ENCODE data around the gene SNTG2. TPM values are rescaled to one million over a fixed set of nuclear protein-coding genes. Genes with fewer than 3 reads are reported as not detected.

Gene SNTG2
- total RNA-seq, 1 donor from 2014 or later, result 7.7 TPM

GRCh38 chr2:1014802-1015201 is 64.2 kb downstream of the SNTG2 start:
- DNase-seq, result no peak
- H3K4me1 Mint-ChIP-seq (ENCODE audit: low read depth, unreplicated experiment), result peaks cover 19% of the 10 kb centered on the region
- no peak overlapping the region for H3K27ac Mint-ChIP-seq (ENCODE audit: unreplicated experiment)
- no peaks in the 10 kb centered on the region for H3K27me3 Mint-ChIP-seq (ENCODE audit: unreplicated experiment)
- H3K4me3 Mint-ChIP-seq (ENCODE audit: unreplicated experiment), result no peak overlapping the region
- TF ChIP-seq CTCF (IDR thresholded peaks at IDR 0.05; ENCODE audit: partially characterized antibody, unreplicated experiment), result no peak
- peaks cover 2% of the 10 kb centered on the region for H3K9me3 Mint-ChIP-seq (ENCODE audit: unreplicated experiment)
- H3K36me3 Mint-ChIP-seq (ENCODE audit: unreplicated experiment), result peaks cover under 1% of the 10 kb centered on the region

DNA sequence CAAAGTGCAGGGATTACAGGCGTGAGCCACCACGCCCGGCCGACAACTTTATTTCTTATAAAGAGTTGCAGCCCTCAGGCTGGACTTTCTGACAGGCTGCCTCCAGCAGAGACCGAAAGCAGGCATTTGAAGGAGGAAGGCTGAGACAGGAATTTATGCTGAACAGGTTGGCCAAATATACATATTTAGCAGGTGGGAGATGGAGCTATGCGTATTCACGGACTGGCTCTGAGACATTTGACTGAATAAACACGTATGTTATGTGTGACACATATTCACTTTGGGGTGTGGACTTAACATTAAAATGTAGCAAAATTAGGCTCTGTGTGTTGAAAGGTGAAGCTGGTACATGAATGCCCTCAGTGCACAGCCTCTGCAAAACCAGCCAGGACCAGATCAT is 65.9 kb downstream of the SNTG2 start:
- H3K4me3 Mint-ChIP-seq (ENCODE audit: unreplicated experiment), result no peak overlapping the region
- DNase-seq, result no peak
- H3K27me3 Mint-ChIP-seq (ENCODE audit: unreplicated experiment), result no peaks in the 10 kb centered on the region
- H3K4me1 Mint-ChIP-seq (ENCODE audit: low read depth, unreplicated experiment), result peaks cover 13% of the 10 kb centered on the region
- no peak for TF ChIP-seq CTCF (IDR thresholded peaks at IDR 0.05; ENCODE audit: partially characterized antibody, unreplicated experiment)
- H3K36me3 Mint-ChIP-seq (ENCODE audit: unreplicated experiment), result no peaks in the 10 kb centered on the region
- H3K27ac Mint-ChIP-seq (ENCODE audit: unreplicated experiment), result no peak overlapping the region
- peaks cover 2% of the 10 kb centered on the region for H3K9me3 Mint-ChIP-seq (ENCODE audit: unreplicated experiment)

GRCh38 chr2:1017827-1018226 is 67.2 kb downstream of the SNTG2 start:
- TF ChIP-seq CTCF (IDR thresholded peaks at IDR 0.05; ENCODE audit: partially characterized antibody, unreplicated experiment), result no peak
- H3K4me1 Mint-ChIP-seq (ENCODE audit: low read depth, unreplicated experiment), result peaks cover 11% of the 10 kb centered on the region
- DNase-seq, result no peak
- no peak overlapping the region for H3K27ac Mint-ChIP-seq (ENCODE audit: unreplicated experiment)
- peaks cover 4% of the 10 kb centered on the region for H3K9me3 Mint-ChIP-seq (ENCODE audit: unreplicated experiment)
- H3K4me3 Mint-ChIP-seq (ENCODE audit: unreplicated experiment), result no peak overlapping the region
- no peaks in the 10 kb centered on the region for H3K27me3 Mint-ChIP-seq (ENCODE audit: unreplicated experiment)
- H3K36me3 Mint-ChIP-seq (ENCODE audit: unreplicated experiment), result no peaks in the 10 kb centered on the region

GRCh38 chr2:1020206-1020605 is 69.6 kb downstream of the SNTG2 start:
- DNase-seq, result peak; percentile 28
- Mint-ChIP-seq H3K9me3 (ENCODE audit: unreplicated experiment) (peaks cover 4% of the 10 kb centered on the region), H3K27me3 (ENCODE audit: unreplicated experiment) (no peaks in the 10 kb centered on the region), H3K4me3 (ENCODE audit: unreplicated experiment) (no peak overlapping the region), H3K27ac (ENCODE audit: unreplicated experiment) (peak overlapping the region; percentile 59), H3K36me3 (ENCODE audit: unreplicated experiment) (peaks cover 5% of the 10 kb centered on the region), H3K4me1 (ENCODE audit: low read depth, unreplicated experiment) (peaks cover 11% of the 10 kb centered on the region)
- TF ChIP-seq CTCF (IDR thresholded peaks at IDR 0.05; ENCODE audit: partially characterized antibody, unreplicated experiment), result no peak

DNA sequence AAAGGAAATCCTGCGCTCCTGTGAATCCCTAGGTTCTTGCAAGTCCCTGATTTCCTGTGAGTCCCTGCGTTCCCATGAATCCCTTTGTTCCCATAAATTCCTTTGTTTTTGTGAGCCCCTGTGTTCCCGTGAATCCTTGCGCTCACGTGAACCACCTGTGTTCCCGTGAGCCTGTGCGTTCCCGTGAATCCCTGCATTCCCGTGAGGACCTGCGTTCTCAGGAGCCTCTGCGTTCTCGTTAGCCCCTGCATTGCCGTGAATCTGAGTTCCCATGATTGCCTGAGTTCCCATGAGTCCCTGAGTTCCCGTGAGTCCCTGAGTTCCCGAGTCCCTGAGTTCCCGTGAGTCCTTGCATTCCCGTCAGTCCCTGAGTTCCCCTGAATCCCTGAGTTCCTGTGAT is 71.5 kb downstream of the SNTG2 start:
- no peak for DNase-seq
- Mint-ChIP-seq H3K9me3 (ENCODE audit: unreplicated experiment) (peaks cover 6% of the 10 kb centered on the region), H3K4me3 (ENCODE audit: unreplicated experiment) (no peak overlapping the region), H3K27me3 (ENCODE audit: unreplicated experiment) (no peaks in the 10 kb centered on the region), H3K36me3 (ENCODE audit: unreplicated experiment) (peaks cover 5% of the 10 kb centered on the region), H3K27ac (ENCODE audit: unreplicated experiment) (no peak overlapping the region), H3K4me1 (ENCODE audit: low read depth, unreplicated experiment) (peaks cover 11% of the 10 kb centered on the region)
- TF ChIP-seq CTCF (IDR thresholded peaks at IDR 0.05; ENCODE audit: partially characterized antibody, unreplicated experiment), result no peak

Measured in glutamatergic neuron (in vitro differentiated cells).